Mammary epithelial cell (primary cell): ENCODE data around the gene KCNB1.

Source experiments
- CTCF ChIP-seq, 2 donors: IDR thresholded peaks in 1 of 2; conservative IDR thresholded peaks in 1 of 2; 2 replicates each; pipeline ENCODE4 v1.5.1; 2011 to 2012; ENCODE audit warnings: inconsistent platforms in 2 of 2, low read length in 2 of 2, mild to moderate bottlenecking in 2 of 2, control low read depth in 1 of 2, low read depth in 1 of 2; ENCODE audit not compliant: insufficient read depth in 1 of 2; ENCODE audit errors: extremely low read depth in 1 of 2
- EZH2 ChIP-seq: IDR thresholded peaks from 2 replicates; pipeline ENCODE4 v1.6.1; 2012; ENCODE audit warnings: low read length, inconsistent platforms, borderline replicate concordance

- TF ChIP-seq CTCF (conservative IDR thresholded peaks at IDR 0.05 in 1 of 2, IDR thresholded peaks at IDR 0.05 in 1 of 2; ENCODE audit: extremely low read depth in 1 of 2, insufficient read depth in 1 of 2, low read depth in 1 of 2, low read length in 2 of 2) (no peak), EZH2 (no peak)
These were observed 83.9 kb downstream of the KCNB1 start for GRCh38 chr20:49398401-49399144.
